Hepatic stellate cell (primary cell): Measurements from ENCODE around the gene S100B.
"Not testable (repeated sequence)": the region's sequence is repeated elsewhere in the genome, so short reads cannot be mapped to it uniquely, and the experiment has no call there.

Experiments used
- DNase-seq: peaks from one replicate; pipeline ENCODE4 v3.0.0; 2011; ENCODE audit warnings: low spot score

S100B gene

DNA sequence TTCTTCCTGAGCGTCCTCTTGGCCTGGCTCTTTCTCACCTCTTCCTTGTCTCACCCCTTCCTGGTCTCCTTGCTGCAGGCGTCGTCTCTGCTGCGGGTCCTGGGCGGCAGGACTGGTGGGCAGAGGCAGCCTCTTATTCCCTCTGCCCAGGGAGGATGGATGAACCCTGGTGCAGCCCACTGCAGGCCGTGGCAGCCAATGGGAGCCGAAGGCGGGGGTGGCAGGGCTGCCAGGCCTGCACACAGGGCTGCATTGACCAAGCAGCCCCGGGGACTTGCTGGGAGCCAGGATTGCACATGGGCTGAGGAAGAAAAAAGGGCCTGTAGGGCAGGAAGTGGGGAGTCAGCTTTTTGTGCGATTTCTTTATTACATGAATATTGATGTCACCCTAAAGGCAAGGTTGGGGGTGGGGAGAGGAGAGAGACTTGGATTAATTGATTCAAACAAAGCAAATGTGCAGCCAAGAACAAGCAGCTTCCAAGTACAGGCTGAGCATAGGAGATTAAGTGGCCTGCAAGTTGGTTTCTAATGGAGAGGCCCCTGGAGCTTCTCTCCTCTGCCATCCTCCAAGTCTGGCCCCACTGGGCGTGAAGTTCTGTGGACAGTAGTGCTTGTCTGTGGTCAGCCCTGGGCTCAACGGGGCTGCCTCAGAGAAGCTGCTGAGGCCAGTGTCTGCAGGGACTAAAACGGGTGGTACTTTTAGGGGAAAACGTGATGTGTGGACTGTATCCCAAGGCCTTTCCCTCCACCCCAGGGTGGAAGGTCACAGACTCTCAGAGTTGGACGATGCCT is at the start of gene S100B:
TSS of gene S100B (minus strand) at position 108 of the 792 bp plus-strand sequence. CDS start 2,667 bp downstream, outside the sequence.
- DNase-seq: no peak

DNA sequence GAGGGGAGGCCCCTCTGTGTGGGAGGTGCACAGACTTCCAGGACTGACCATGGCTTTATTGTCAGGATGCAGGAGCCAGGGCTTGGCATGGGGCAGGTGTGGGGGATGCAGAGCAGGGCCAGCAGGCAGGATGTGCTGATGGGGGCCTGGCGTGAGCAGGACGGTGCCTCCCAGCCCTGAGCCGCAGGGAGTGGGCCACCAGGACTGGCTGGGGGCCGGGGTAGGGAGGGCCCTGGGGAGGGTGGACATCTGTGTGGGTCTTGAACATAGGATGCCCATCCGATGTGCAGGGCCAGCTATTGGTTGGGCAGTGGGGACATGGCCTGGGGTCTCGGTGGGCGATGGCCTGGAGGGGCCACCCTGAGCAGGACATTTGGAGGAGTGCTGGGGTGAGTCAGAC is 46.2 kb upstream of the S100B start:
- DNase-seq: no peak

DNA sequence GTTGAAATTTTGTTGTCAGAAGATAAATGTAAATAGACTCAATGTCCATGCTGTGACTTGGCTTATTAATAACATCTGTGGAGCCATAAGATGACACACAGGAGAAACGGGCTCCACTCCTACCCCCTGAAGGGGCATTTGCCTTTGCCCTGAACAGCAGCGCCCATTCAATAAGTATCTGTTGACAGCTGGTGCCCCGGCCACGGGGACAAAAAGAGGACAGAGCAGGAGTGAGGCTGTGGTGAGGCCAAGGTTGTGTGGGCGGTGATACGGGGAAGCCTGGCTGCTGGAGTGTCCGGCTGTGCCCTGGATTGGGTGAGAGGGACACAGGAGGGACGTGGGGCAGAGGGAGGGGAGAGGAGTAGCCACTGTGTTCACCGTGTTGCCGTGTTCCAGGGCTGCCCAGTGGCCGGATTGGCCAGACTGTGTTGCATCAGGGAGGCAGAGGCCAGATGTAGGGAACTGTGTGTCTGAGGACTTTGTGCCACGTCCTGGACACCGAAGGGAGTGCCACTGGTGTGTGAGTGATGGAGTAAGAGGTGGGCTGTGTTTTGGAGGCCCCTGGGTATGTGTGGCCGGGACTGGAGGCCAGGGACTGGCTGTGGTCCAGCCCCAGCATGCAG is 45.7 kb upstream of the S100B start:
- DNase-seq: no peak

DNA sequence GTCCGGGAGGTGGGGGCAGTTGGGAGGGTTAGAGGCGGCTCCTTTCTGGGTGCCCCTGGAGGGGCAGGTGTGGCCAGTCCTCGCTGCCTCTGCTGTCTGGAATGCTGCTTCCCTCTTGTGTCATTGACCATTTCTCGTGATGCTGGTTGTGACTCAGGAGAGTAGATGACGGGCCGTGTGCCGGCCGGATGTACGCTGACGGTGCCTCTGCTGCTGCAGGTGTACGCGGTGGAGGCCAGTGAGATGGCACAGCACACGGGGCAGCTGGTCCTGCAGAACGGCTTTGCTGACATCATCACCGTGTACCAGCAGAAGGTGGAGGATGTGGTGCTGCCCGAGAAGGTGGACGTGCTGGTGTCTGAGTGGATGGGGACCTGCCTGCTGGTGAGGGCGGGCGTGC is 44.5 kb upstream of the S100B start:
- no peak for DNase-seq

DNA sequence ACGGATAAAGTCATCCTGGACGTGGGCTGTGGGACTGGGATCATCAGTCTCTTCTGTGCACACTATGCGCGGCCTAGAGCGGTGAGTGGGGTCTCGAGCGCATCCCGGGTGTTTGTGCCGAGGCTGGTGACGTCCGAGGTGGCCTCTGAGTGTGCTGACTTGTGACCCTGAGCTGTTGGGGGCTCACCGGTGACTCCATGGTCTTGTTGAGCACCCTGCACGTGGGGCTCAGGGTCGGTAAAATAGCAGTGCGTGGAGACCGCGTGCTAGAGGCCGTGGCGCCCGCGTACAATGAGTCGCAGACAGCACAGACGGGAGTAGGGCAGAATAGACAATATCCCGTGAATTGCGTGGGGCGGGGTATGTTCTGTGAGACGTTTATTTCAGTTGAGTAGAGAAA is 43.7 kb upstream of the S100B start:
- no peak for DNase-seq

DNA sequence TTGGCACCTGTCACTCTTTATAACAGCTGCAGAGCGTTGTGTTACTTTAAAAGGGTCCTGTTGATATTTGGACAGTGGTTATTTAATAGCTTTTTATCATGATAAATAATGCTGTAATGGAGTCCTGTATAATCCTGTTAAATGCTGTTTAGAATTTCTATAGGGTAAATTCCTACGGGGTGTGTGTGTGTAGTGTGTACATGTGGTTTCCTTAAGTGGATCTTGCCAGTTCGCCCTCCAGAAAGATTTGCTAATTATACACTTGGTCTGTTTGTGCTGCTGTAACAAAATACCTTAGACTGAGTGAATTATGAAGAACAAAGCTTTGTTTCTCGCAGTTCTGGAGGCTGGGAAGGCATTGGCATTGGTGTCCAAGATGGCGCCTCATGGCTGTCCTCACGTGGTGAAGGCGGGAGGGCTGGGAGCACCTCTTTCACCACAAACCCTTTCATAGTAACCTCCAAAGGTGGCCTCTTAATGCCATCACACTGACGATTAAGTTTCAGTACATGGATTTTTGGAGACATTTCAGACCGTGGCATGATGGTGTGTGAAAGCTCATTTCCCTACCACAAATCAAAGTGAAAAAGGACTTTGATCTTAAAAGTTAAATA is 41.8 kb upstream of the S100B start:
- DNase-seq: no peak

DNA sequence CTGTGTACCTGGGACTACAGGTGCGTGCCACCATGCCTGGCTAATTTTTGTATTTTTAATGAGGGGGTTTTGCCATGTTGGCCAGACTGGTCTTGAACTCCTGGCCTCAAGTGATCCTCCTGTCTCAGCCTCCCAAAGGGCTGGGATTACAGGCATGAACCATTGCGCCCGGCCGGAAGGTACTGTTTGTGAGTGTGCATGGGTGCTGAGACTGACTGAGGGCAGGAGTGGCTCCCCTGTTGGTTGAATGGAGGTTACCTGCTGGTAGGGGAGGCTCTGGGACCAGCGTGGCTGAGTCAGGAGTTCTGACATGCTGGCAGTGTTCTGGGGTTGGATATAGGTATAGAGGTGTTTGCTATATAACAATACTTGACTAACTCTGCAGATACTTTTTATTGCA is 41.0 kb upstream of the S100B start:
- no peak for DNase-seq

DNA sequence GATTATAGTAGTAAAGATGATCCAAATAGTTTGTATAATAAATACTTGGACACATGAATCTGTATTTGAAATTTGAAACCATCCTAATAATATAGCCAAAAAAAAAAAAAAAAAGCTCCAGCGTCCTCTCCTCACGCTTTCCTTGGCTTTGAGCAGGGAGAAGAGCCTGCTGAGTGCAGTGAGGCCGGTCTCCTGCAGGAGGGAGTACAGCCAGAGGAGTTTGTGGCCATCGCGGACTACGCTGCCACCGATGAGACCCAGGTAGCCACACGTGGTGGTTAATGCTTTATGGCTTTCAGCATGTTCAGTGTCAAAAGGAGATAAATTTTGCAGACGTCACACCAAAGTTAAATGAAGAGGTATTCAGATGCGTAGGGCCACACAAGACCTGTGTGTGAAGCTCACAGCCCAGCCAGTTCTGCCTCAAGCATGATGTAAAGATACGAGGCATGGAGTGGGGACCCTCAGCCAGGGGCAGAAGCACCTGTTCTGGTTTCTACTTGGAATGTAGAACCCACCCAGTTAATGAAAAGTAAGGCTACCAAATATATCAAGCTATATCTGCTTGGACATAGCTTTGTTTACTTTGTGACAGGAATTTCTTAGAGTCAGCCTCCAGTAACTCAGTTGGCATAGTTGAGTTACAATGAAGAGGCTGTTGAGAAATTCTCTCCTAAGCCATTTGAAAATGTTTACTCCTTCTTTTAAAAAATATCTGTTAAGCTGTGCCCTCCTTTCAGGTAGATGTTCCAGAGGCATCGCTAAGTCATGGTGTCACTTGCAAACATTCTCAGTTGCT is 38.7 kb upstream of the S100B start:
- no peak for DNase-seq

DNA sequence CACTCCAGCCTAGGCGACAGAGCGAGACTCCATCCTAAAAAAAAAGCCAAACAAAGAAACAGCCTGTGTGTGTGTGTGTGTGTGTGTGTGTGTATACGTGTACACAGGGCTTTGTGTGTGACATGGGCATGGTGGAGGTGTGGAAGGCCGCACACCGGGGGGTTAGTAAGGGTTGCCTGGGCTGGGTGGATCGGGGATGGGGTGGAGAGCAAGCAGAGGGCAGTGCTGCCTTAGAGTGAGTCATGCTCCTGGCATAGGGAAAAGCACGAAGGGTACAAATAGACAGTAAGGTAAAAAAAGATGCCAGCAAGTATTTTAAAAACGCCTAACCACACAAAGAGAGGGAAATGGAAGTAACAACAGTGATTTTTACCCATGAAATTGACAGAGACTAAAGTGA is 36.8 kb upstream of the S100B start:
- DNase-seq: no peak

DNA sequence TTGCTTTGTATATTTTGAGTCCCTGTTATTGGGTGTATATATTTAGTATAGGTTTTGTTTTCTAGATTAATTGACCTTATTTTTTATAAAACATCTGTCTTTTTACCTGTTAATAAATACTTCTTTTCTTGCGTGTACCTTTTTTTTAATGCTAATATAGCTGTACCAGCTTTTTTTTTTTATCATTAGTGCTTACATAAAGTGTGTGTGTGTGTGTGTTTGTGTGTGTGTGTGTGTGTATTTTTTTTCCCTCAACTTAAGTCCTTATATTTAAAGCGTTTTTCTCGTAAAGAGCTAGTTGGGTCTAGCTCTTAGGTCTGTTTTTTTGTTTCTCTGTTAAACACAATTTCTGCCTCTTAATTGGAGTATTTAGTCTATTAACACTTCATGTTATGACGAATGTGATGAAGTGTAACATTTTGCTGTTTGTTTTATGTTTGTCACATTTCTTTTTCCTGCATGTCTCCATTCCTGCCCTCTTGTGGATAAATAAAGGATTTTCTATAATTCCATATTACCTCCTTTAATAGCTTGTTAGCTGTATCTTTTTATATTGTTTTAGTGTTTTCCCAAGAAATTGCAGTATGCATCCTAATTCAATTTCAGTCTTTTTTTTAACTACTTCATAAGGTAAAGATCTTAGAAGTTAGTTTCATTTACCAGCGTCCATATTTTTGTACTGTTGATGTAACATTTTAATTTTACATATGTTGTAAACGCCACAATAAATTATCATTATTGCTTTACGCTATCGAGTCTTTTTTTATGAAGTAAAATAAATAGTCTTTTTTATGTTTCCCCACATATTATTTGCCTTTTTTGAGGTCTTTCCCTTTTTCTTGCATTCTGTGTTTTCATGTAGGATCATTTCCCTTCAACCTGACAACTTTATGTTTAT is 34.9 kb upstream of the S100B start:
- peak; percentile 31 for DNase-seq

DNA sequence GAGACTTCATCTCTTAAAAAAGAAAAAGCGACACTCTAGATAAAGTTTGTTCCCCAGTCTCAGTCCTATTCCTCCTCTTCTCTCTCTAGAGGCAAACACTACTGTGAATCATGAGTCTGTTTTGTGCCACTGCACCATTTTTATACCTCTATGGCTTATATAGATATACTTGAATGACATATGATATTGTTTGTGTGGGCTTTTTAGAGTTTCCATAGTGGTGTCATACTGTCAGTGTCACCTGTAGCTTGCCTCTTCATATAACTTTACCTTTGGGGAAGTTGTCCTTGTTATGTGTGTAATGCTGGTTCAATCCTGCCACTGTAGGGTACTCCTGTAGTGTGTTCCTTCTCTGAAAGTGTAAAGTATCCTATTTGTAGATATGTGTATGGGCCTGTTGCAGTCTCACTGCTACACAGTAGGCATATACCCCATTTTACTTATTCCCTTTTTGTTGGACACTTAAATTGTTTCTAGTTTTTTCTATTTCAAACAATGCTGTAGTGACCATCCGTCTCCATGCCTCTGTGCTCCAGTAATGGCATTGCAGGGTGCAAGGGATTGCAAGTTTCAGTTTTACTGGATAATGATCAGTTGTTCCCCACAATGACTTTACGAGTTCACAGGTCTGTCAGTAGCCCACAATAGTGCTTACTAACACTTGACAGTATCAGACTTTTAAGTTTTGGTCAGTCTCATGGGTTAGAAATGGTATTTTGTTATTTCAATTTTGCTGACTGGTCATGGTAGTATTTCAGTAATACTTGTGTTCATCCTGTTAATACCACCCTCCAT is 33.3 kb upstream of the S100B start:
- DNase-seq: no peak

DNA sequence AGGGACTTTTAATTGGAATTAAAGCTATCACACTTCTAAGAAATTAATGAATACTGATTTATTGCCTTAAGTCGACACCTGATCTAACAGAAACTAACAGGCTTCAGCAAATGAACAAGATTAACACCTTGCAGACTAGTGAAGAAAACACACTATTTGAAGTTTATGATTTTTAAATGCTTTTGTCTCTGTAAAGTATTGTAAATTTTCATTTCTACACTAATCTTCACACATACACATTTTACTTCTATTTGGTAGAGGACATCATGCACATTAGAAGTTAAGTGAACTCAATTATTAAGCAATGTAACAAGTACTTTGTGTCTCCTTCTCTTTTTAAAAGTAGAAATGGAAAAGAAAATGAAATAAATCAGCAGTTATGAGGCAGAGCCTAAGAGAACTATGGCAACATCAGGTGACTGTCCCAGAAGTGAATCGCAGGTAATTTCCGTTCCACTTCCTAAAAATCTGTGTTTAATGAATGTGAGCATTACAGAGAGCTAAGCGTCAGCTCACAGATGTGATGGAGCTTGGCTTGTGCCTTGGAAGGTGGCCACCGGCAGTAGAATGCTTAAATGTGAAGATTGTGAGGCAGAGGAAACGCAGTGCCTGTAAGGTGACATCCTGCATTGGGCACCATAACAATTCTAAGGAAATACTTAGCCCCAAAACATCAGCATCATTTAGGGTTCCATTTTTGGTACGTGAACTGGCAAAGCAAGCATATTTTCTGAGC is 31.8 kb upstream of the S100B start:
- no peak for DNase-seq

DNA sequence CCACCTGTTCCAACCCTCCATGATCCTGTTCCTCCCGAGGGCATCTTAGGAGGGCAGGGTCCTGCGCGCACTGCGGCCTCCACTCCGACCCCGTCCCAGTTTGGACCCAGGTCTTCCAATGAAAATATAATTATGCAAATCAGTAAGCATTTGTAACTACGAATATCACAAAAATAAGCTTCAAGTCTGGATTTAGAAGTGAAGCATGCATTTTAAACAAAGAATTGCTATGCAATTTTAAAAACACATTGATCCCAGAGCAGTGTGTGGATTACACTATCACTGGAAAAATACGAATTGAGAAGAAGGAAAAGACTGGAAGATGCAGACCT is 31.3 kb upstream of the S100B start:
- no peak for DNase-seq

DNA sequence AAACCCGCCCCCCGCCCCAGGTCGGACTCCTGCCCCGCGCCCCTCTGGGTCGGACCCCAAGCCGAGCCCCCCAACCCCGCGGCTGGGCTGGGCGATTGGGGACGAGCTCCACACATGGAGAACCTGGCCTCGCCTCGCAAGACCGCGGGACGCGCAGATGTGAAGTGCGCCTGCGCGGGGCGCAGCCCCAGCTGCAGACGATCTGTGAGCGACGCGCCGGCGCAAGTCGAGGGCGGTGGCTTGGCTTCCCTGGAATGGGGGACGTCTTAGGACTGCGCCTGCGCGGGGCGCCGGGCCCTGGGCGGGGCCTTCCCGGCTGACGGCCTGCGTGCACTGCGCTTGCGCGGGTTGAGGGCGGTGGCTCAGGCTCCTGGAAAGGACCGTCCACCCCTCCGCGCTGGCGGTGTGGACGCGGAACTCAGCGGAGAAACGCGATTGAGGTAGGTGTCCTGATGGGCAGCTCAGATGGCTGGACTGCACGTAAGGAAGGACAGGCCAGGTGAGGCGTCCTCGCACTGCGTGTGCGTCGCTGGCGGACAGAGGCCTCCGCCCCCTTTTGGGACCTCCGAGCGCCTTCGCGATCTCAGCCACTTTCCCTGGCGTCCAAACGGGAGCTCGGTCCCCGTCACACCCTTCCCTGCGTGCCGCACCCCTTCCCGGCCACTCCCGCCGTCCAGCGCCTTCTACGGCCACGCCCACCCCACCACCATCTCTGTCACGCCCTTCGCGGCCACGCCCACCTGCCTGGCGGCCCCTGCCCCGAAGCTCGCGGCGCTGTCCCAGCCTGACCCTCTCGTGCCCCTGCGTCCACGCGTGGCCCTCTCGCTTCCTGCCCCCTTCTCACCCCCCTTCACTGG is 30.7 kb upstream of the S100B start, which contains the start of gene PRMT2:
TSS of gene PRMT2 (plus strand) at position 351 of the 857 bp plus-strand sequence. CDS start 1,278 bp downstream, outside the sequence.
- peak; percentile 100 for DNase-seq

DNA sequence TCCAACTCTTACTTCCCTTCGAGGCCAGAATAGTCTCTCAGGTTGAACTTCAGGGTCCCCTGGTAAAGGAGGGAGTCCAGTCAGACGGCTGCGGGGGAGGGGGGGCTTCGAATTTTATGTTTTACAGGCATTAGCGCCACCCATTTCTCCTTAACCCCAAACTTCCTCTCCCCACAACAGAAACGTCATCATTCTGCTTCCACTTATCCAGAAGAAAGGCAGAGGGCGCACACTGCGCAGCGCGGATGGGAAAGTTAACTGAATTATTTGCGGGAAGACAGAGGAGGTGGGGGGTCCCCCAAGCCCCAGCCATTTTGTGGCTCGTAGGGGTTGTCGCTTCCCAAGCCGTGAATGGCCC is 30.1 kb upstream of the S100B start:
- peak; percentile 75 for DNase-seq

DNA sequence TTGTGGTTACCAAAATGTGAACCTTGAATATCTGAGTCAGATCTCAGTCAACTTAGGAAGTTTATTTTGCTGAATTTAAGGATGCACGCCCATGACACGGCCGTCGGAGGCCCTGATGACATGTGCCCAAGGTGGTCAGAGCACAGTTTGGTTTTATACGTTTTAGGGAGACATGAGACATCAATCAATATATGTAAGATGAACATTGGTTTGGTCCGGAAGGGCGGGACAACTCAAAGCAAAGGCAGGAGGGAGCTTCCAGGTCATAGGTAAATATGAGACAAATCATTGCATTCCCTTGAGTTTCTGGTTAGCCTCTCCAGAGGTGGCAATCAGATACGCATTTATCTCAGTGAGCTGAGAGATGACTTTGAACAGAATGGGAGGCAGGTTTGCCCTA is 29.5 kb upstream of the S100B start:
- no peak for DNase-seq

DNA sequence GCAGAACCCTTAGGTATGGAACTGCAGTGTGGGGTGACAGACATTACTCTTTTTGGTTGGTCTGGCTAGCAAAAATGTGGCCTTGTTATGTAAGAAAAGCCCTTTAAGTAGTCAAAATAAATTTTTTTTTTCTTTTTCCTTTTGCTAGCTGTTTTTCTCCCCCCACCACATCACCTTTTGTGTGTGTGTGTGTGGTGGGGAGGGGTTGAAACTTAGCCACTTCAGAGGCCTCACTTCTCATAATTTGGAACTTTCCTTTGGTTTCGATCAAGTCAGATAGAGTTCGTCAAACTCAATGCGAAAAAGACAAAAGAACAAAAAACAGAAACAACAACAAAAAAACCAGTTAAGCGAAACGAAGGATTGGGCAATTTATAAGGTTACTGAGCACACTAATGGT is 28.7 kb upstream of the S100B start:
- no peak for DNase-seq

DNA sequence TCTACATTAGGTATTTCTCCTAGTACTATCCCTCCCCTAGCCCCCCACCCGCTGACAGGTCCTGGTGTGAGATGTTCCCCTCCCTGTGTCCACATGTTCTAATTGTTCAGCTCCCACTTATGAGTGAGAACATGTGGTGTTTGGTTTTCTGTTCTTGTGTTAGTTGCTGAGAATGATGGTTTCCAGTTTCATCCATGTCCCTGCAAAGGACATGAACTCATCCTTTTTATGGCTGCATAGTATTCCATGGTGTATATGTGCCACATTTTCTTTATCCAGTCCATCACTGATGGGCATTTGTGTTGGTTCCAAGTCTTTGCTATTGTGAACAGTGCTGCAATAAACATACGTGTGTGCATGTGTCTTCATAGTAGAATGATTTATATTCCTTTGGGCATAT is 26.0 kb upstream of the S100B start:
- DNase-seq: not testable (repeated sequence)

DNA sequence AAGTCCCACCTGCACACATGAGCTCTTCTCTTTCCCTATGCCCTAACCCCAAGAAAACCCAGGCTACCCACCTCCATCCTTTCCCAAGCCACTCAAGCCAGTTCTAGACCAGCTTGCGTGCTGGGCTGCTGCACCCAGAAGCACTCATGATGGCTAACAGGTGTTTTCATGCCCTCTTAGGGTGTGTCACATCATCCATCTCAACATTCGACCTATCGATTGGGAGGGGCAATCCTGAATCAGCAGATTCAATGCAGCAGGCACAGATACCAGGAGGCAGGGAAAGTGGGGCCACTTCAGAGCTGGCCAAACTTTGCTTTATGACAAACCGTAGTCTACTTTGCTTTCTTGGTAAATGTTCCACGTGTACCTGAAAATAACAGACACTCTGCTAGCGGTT is 24.0 kb upstream of the S100B start:
- no peak for DNase-seq
